WI38 (cell line): ENCODE results near the gene KLHL14.
"Not testable (repeated sequence)": the region's sequence is repeated elsewhere in the genome, so short reads cannot be mapped to it uniquely, and the experiment has no call there.

Experiments used
- H3K4me3 ChIP-seq: 2 replicates; pipeline ENCODE4 v1.5.1; 2011; ENCODE audit warnings: low read depth, mild to moderate bottlenecking, control low read depth, low read length
- TF ChIP-seq, protein P1 (sequence below): IDR thresholded peaks from 2 replicates; pipeline ENCODE4 v1.5.1; 2012; ENCODE audit warnings: low read depth, mild to moderate bottlenecking, control low read depth, low read length

KLHL14 gene

GRCh38 chr18:32677578-32677977, 95.2 kb downstream of the KLHL14 start:
- H3K4me3 ChIP-seq: no peak overlapping the region
- TF ChIP-seq, protein P1, sequence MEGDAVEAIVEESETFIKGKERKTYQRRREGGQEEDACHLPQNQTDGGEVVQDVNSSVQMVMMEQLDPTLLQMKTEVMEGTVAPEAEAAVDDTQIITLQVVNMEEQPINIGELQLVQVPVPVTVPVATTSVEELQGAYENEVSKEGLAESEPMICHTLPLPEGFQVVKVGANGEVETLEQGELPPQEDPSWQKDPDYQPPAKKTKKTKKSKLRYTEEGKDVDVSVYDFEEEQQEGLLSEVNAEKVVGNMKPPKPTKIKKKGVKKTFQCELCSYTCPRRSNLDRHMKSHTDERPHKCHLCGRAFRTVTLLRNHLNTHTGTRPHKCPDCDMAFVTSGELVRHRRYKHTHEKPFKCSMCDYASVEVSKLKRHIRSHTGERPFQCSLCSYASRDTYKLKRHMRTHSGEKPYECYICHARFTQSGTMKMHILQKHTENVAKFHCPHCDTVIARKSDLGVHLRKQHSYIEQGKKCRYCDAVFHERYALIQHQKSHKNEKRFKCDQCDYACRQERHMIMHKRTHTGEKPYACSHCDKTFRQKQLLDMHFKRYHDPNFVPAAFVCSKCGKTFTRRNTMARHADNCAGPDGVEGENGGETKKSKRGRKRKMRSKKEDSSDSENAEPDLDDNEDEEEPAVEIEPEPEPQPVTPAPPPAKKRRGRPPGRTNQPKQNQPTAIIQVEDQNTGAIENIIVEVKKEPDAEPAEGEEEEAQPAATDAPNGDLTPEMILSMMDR: no peak

- TF ChIP-seq, protein P1: no peak
- no peak overlapping the region for H3K4me3 ChIP-seq
These were observed 98.3 kb downstream of the KLHL14 start for GRCh38 chr18:32674491-32674890.

GRCh38 chr18:32672398-32672797, 100.4 kb downstream of the KLHL14 start:
- H3K4me3 ChIP-seq: no peak overlapping the region
- TF ChIP-seq, protein P1: no peak

DNA sequence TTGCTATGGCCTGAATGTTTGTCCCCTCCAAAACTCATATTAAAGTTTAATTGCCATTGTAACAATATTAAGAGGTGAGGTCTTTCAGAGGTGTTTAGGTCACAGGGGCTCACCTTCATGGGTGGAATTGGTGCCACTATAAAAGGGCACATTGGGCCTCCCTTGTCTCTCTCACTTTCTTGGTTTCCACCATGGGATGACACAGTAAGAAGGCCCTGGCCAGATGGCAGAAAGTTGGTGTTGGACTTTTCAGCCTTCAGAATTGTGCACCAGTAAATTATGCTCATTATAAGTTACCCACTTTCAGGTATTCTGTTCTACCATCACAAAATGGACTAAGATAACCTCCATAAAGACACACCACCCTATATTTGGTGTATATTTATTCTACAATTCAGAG, 102.1 kb downstream of the KLHL14 start:
- TF ChIP-seq, protein P1: no peak
- no peak overlapping the region for H3K4me3 ChIP-seq

- no peak overlapping the region for H3K4me3 ChIP-seq
- TF ChIP-seq, protein P1: no peak
These were observed 103.2 kb downstream of the KLHL14 start for GRCh38 chr18:32669549-32670165.

- TF ChIP-seq, protein P1: no peak
- H3K4me3 ChIP-seq: no peak overlapping the region
These were observed 103.9 kb downstream of the KLHL14 start for GRCh38 chr18:32668956-32669355.

GRCh38 chr18:32661486-32662299, 111.1 kb downstream of the KLHL14 start:
- TF ChIP-seq, protein P1: no peak
- no peak overlapping the region for H3K4me3 ChIP-seq

DNA sequence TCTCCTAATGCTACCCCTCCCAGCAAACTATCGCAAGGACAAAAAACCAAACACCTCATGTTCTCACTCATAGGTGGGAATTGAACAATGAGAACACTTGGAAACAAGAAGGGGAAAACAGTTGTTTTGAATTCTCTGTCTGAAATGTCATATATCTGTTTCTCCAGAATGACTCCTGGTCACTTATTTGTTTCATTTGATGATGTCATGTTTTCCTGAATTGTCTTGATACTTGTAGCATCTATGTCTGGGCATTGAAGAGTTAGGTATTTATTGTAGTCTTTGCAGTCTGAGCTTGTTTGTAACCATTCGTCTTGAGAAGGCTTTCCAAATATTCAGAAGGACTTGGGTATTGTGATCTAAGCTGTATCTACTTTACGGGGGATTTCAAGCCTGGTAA, 118.3 kb downstream of the KLHL14 start:
- H3K4me3 ChIP-seq: not testable (repeated sequence)

- not testable (repeated sequence) for H3K4me3 ChIP-seq
These were observed 135.2 kb downstream of the KLHL14 start for GRCh38 chr18:32637659-32638058.
